ENCODE measurements around the gene ISG20.

The ISG20 gene

DNA sequence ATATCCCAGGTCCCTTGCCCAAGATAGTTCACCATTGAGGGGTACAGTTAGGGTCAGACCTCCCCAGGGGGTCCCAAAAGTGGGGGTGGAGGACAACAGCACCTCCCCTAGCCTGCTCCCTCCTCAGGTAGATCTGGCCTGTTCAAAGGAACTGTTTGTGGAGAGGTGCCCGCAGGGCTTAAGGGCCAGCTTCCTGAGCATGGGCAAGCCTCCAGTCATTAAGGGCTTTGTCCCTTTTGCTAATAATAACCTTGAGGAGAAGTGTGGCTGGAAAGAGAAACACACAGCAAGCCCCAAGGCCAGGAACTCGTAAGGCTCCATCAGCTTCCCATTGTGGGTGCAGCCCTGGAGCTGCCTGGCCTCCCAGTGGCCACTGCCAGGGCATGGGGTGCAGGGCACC is 47.4 kb downstream of the ISG20 start:
- TF ChIP-seq, protein P1, sequence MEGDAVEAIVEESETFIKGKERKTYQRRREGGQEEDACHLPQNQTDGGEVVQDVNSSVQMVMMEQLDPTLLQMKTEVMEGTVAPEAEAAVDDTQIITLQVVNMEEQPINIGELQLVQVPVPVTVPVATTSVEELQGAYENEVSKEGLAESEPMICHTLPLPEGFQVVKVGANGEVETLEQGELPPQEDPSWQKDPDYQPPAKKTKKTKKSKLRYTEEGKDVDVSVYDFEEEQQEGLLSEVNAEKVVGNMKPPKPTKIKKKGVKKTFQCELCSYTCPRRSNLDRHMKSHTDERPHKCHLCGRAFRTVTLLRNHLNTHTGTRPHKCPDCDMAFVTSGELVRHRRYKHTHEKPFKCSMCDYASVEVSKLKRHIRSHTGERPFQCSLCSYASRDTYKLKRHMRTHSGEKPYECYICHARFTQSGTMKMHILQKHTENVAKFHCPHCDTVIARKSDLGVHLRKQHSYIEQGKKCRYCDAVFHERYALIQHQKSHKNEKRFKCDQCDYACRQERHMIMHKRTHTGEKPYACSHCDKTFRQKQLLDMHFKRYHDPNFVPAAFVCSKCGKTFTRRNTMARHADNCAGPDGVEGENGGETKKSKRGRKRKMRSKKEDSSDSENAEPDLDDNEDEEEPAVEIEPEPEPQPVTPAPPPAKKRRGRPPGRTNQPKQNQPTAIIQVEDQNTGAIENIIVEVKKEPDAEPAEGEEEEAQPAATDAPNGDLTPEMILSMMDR (IDR thresholded peaks at IDR 0.05): no peak
- Histone ChIP-seq H3K4me3 (no peak overlapping the region), H3K27ac (no peak overlapping the region), H3K27me3 (no peaks in the 10 kb centered on the region), H3K4me1 (no peaks in the 10 kb centered on the region), H3K36me3 (no peaks in the 10 kb centered on the region), H3K9me3 (no peaks in the 10 kb centered on the region)
- intact Hi-C loops (cut with DNase I; ENCODE audit: low total_unique reads): no loop called here
- no peak for DNase-seq

GRCh38 chr15:88688394-88688933 is 49.6 kb downstream of the ISG20 start:
- TF ChIP-seq, protein P1 (IDR thresholded peaks at IDR 0.05): no peak
- no peak for DNase-seq
- Histone ChIP-seq H3K27me3 (no peaks in the 10 kb centered on the region), H3K9me3 (no peaks in the 10 kb centered on the region), H3K4me1 (no peaks in the 10 kb centered on the region), H3K27ac (no peak overlapping the region), H3K4me3 (no peak overlapping the region), H3K36me3 (no peaks in the 10 kb centered on the region)
- intact Hi-C loops (cut with DNase I; ENCODE audit: low total_unique reads): no loop called here

- H3K36me3 ChIP-seq: no peaks in the 10 kb centered on the region
- no peaks in the 10 kb centered on the region for H3K27me3 ChIP-seq
- H3K27ac ChIP-seq: no peak overlapping the region
- DNase-seq: no peak
- no peaks in the 10 kb centered on the region for H3K4me1 ChIP-seq
- H3K9me3 ChIP-seq: no peaks in the 10 kb centered on the region
- H3K4me3 ChIP-seq: no peak overlapping the region
- intact Hi-C loops (cut with DNase I; ENCODE audit: low total_unique reads): no loop called here
- TF ChIP-seq, protein P1 (IDR thresholded peaks at IDR 0.05): no peak
These were observed 51.5 kb downstream of the ISG20 start for GRCh38 chr15:88690331-88690730.

DNA sequence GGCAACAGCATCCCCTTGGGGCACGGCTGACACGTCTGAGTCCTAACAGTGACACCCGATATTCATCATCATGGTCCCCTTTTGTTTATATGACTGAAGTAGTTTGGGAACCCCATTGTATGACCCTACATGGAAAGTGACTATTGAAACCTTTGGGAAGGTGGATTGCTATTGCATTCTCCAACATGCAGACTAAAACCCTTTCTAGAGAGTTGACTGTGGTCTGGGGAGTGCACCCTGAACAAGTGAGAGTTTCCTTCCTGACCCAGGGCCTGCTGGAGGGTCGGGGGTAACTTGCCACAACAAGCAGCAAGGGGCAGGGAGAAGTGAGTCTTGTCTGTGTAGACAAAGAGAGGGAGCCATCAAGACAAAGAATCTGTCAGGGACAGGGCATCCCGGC is 54.4 kb downstream of the ISG20 start:
- Histone ChIP-seq H3K27ac (no peak overlapping the region), H3K36me3 (no peaks in the 10 kb centered on the region), H3K9me3 (no peaks in the 10 kb centered on the region), H3K4me1 (no peaks in the 10 kb centered on the region), H3K27me3 (no peaks in the 10 kb centered on the region), H3K4me3 (no peak overlapping the region)
- TF ChIP-seq, protein P1 (IDR thresholded peaks at IDR 0.05): no peak
- intact Hi-C loops (cut with DNase I; ENCODE audit: low total_unique reads): no loop called here
- DNase-seq: no peak

DNA sequence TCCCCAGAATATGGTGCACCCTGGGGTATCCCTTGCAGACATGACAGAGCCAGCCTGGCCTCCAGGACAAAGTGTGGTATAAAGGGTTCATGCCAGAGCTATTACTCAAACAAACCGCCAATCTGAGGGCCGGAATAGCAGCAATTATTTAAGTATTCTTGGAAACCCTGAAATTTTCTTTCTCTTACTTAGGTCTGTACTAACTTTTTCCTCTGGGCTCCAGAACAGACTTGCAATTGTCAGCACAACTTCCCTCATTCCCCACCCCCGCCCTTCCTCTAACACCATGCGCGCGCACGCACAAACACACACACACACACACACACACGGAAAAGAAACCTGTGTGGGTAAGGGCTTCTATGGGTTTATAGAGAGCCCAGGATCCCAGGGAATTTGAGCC is 56.3 kb downstream of the ISG20 start:
- H3K9me3 ChIP-seq: no peaks in the 10 kb centered on the region
- H3K27me3 ChIP-seq: no peaks in the 10 kb centered on the region
- TF ChIP-seq, protein P1 (IDR thresholded peaks at IDR 0.05): no peak
- no peaks in the 10 kb centered on the region for H3K4me1 ChIP-seq
- H3K36me3 ChIP-seq: no peaks in the 10 kb centered on the region
- H3K4me3 ChIP-seq: no peak overlapping the region
- no peak for DNase-seq
- H3K27ac ChIP-seq: no peak overlapping the region
- intact Hi-C loops (cut with DNase I; ENCODE audit: low total_unique reads): no loop called here

DNA sequence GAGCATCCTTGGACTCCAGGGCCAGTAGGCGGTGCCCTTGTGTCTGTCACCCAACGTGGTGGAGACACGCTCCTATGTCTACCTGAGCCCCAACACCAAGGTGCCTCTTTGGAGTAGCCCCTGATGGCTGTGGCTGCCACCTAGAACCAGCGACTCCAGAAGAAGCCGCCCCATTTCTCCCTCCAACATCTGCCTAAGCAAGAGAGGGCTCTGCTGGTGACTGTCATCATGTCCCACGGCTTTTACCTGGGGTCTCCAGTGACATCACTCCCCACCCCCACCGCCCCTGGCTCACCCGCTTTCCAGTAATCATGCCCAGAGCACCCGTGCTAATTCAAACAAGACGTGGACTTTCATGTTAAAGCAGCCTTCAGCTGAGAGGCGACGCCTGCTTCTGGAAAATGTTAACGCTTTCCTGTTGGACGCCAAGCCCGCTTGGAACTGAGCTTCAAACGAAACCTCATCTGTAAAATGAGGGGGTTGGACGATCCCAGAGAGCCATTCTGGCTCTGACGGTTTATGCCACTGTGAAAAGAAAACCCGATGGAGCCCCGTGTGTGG is 57.0 kb downstream of the ISG20 start:
- no peak overlapping the region for H3K27ac ChIP-seq
- no peak for DNase-seq
- intact Hi-C loops (cut with DNase I; ENCODE audit: low total_unique reads): no loop called here
- no peaks in the 10 kb centered on the region for H3K9me3 ChIP-seq
- H3K4me1 ChIP-seq: no peaks in the 10 kb centered on the region
- H3K27me3 ChIP-seq: no peaks in the 10 kb centered on the region
- no peak overlapping the region for H3K4me3 ChIP-seq
- TF ChIP-seq, protein P1 (IDR thresholded peaks at IDR 0.05): no peak
- no peaks in the 10 kb centered on the region for H3K36me3 ChIP-seq

Data from tibial artery (tissue), 4 donors.